Measurements from ENCODE around the gene HP. TPM values are rescaled to one million over a fixed set of nuclear protein-coding genes. Genes with fewer than 3 reads are reported as not detected.

HP gene
- total and polyA plus RNA-seq, 2 of the 13 experiments (the other 11 are each of a cell fraction or from before 2014, with no cell fraction given): 387 to 524 TPM

DNA sequence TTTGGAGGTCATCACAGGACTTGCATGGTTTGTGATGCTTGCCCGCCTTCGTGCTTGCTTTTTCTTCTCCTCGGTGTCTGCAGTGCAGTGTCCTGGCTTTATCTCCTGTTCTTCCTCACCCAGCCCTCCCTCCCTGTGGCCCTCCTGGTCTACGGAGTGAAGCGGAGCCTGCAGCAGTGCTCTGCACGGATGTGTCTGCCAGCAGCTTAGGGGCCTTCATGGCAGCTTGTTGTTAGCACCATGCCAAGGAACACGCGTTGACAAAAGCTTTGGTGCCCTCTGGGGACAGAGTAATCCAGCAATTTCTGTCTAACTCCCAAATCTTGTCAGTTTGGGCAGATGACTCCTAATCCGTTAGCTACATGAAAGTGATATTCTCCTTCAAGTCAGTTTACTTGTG is 35.8 kb upstream of the HP start:
- H3K4me1 ChIP-seq (ENCODE audit: insufficient read depth, low read length): peaks cover 31% of the 10 kb centered on the region
- intact Hi-C loops (cut with micrococcal nuclease; ENCODE audit: unreplicated experiment): no loop called here
- no peaks in the 10 kb centered on the region for H3K27me3 ChIP-seq (ENCODE audit: control insufficient read depth in 1 of 2, insufficient read depth in 2 of 2, low read length in 2 of 2)
- H3K79me2 ChIP-seq (ENCODE audit: insufficient read depth, low read length): no peaks in the 10 kb centered on the region
- no peak for DNase-seq (ENCODE audit: low spot score)
- no peak for TF ChIP-seq PAF1 (CRISPR knock-in tag; IDR thresholded peaks at IDR 0.05)
- no peak for TF ChIP-seq CREB3 (CRISPR knock-in tag; IDR thresholded peaks at IDR 0.05)
- no peak for TF ChIP-seq SOX5 (CRISPR knock-in tag; IDR thresholded peaks at IDR 0.05; ENCODE audit: borderline replicate concordance)
- TF ChIP-seq NCOR1 (IDR thresholded peaks at IDR 0.05; ENCODE audit: borderline replicate concordance, low read length): no peak
- no peak for TF ChIP-seq ZNF468 (CRISPR knock-in tag; IDR thresholded peaks at IDR 0.05)
- no peak for TF ChIP-seq LCORL (IDR thresholded peaks at IDR 0.05)
- no peak for TF ChIP-seq LCORL (CRISPR knock-in tag; IDR thresholded peaks at IDR 0.05)
- TF ChIP-seq, protein P1, sequence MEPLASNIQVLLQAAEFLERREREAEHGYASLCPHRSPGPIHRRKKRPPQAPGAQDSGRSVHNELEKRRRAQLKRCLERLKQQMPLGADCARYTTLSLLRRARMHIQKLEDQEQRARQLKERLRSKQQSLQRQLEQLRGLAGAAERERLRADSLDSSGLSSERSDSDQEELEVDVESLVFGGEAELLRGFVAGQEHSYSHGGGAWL (CRISPR knock-in tag; IDR thresholded peaks at IDR 0.05): no peak
- no peak for TF ChIP-seq ZNF615 (CRISPR knock-in tag; IDR thresholded peaks at IDR 0.05; ENCODE audit: borderline replicate concordance)
- no peak for TF ChIP-seq ZNF30 (CRISPR knock-in tag; IDR thresholded peaks at IDR 0.05)
- no peak for TF ChIP-seq MXD4 (CRISPR knock-in tag; IDR thresholded peaks at IDR 0.05)
- no peak for TF ChIP-seq ZNF772 (CRISPR knock-in tag; IDR thresholded peaks at IDR 0.05)
- TF ChIP-seq NFIC (IDR thresholded peaks at IDR 0.05; ENCODE audit: low read length): no peak
- TF ChIP-seq ZNF234 (CRISPR knock-in tag; conservative IDR thresholded peaks at IDR 0.05): no peak
- no peak overlapping the region for H3K27ac ChIP-seq (ENCODE audit: extremely low read length, insufficient read depth, low read length)
- in situ Hi-C loops (cut with HindIII; ENCODE audit: extremely low pct_ligation_motif_present, low pct_unique_long_range_greater_than_20kb): no loop called here
- peaks cover 14 to 44% of the 10 kb centered on the region in 2 experiments for H3K36me3 ChIP-seq (replicated peaks in 1 of 2; ENCODE audit: control insufficient read depth in 1 of 2, insufficient read depth in 2 of 2, low read length in 2 of 2)
- WGBS (ENCODE audit: low lambda C conversion rate): 97% methylated on average over 9 of the region's 9 CpGs
- H3K9me3 ChIP-seq (ENCODE audit: low read length): no peaks in the 10 kb centered on the region
- H3K9ac ChIP-seq (ENCODE audit: insufficient read depth, low read depth, low read length): no peak overlapping the region
- H3K4me2 ChIP-seq (ENCODE audit: low read depth, low read length): no peak overlapping the region
- no peak overlapping the region for H2AFZ ChIP-seq (ENCODE audit: low read length)
- H3K4me3 ChIP-seq (replicated peaks in 1 of 3; ENCODE audit: insufficient read depth in 1 of 3, low read depth in 2 of 3, low read length in 3 of 3): no peak overlapping the region
- H4K20me1 ChIP-seq (ENCODE audit: insufficient read depth, low read length): no peaks in the 10 kb centered on the region
- no peak for FAIRE-seq
- POLR2A ChIA-PET: interaction anchor here (1.3 to 2.6 kb wide), 2 partner anchors 36 to 45 kb away, joined by 3 to 9 read pairs; partner anchors contain the start of genes HP and HPR
- ATAC-seq: no peak
- CTCF ChIA-PET (ENCODE audit: low intra/inter-chr PET ratio, low total read pairs): no interaction called here
- BruUV-seq (replicated peaks): no TSS peak

Measured in HepG2 (cell line).